Measurements from ENCODE around the gene HADHA.

GRCh38 chr2:26176279-26176615 lies 68.2 kb downstream of the HADHA start:
- no peak for TF ChIP-seq CTCF (IDR thresholded peaks at IDR 0.05)
- no peak for TF ChIP-seq POLR2A (IDR thresholded peaks at IDR 0.05)
- no peak for TF ChIP-seq POLR2AphosphoS5 (IDR thresholded peaks at IDR 0.05)

Data from transverse colon (tissue), 4 donors.